HEK293T (cell line): ENCODE measurements around the gene DDX5.

Experiments used
- ARNT ChIP-seq: fragments of 450-650 bp; IDR thresholded peaks from 2 replicates; pipeline ENCODE4 v1.6.1; 2017; ENCODE audit warnings: mild to moderate bottlenecking
- BHLHE40 ChIP-seq: fragments of 450-650 bp; IDR thresholded peaks from 2 replicates; pipeline ENCODE4 v1.6.1; 2016; ENCODE audit warnings: mild to moderate bottlenecking, moderate library complexity, borderline replicate concordance
- ELF4 ChIP-seq: fragments of 450-650 bp; IDR thresholded peaks from 2 replicates; pipeline ENCODE4 v1.6.1; 2017; ENCODE audit warnings: antibody characterized with exemption
- FOXA1 ChIP-seq: fragments of 450-650 bp; IDR thresholded peaks from 2 replicates; pipeline ENCODE4 v1.6.1; 2016; ENCODE audit warnings: mild to moderate bottlenecking
- FOXK2 ChIP-seq: fragments of 450-650 bp; IDR thresholded peaks from 2 replicates; pipeline ENCODE4 v1.6.1; 2016; ENCODE audit warnings: mild to moderate bottlenecking
- FOXM1 ChIP-seq: fragments of 450-650 bp; IDR thresholded peaks from 2 replicates; pipeline ENCODE4 v1.6.1; 2017; ENCODE audit warnings: mild to moderate bottlenecking, borderline replicate concordance
- NFRKB ChIP-seq: fragments of 450-650 bp; IDR thresholded peaks from 2 replicates; pipeline ENCODE4 v1.6.1; 2016; ENCODE audit warnings: mild to moderate bottlenecking, moderate library complexity
- PKNOX1 ChIP-seq: fragments of 450-650 bp; IDR thresholded peaks from 2 replicates; pipeline ENCODE4 v1.6.1; 2016
- SP1 ChIP-seq: fragments of 450-650 bp; IDR thresholded peaks from 2 replicates; pipeline ENCODE4 v1.6.1; 2017
- SUZ12 ChIP-seq: fragments of 450-650 bp; IDR thresholded peaks from 2 replicates; pipeline ENCODE4 v1.6.1; 2016; ENCODE audit warnings: mild to moderate bottlenecking
- ZNF384 ChIP-seq: fragments of 450-650 bp; IDR thresholded peaks from 2 replicates; pipeline ENCODE4 v1.6.1; 2016

GRCh38 chr17:64519601-64520000 lies 13.5 kb upstream of the DDX5 start:
- TF ChIP-seq ELF4 (no peak), ARNT (no peak), FOXA1 (no peak), PKNOX1 (no peak), BHLHE40 (no peak), SP1 (no peak), FOXK2 (no peak), FOXM1 (no peak), NFRKB (no peak), SUZ12 (no peak), ZNF384 (no peak)
